H9 (cell line): ENCODE measurements around the gene SLBP. TPM values are rescaled to one million over a fixed set of nuclear protein-coding genes. Genes with fewer than 3 reads are reported as not detected.

Experiments used
- DNase-seq: peaks from one replicate; pipeline ENCODE4 v3.0.0-alpha.2; 2017
- H2AFZ ChIP-seq: one replicate; pipeline ENCODE4 v1.6.1; 2013; ENCODE audit warnings: mild to moderate bottlenecking, low read length, control low read depth, moderate library complexity
- H2AK5ac ChIP-seq: 2 replicates; pipeline ENCODE4 v1.6.1; 2013; ENCODE audit warnings: low read length, control low read depth, mixed read lengths; ENCODE audit not compliant: insufficient read length
- H2BK120ac ChIP-seq: one replicate; pipeline ENCODE4 v1.6.1; 2013; ENCODE audit warnings: low read depth, mild to moderate bottlenecking, low read length, control low read depth, inconsistent platforms; ENCODE audit not compliant: poor library complexity, severe bottlenecking
- H2BK12ac ChIP-seq: 2 replicates; pipeline ENCODE4 v1.6.1; 2013; ENCODE audit warnings: low read length, control low read depth, mixed read lengths, low read depth; ENCODE audit not compliant: insufficient read length
- H2BK15ac ChIP-seq: 2 replicates; pipeline ENCODE4 v1.6.1; 2013; ENCODE audit warnings: low read depth, low read length, control low read depth
- H2BK20ac ChIP-seq: one replicate; pipeline ENCODE4 v1.6.1; 2013; ENCODE audit warnings: low read depth, mild to moderate bottlenecking, low read length, control low read depth, inconsistent platforms; ENCODE audit not compliant: poor library complexity, severe bottlenecking
- H2BK5ac ChIP-seq: 2 replicates; pipeline ENCODE4 v1.6.1; 2013; ENCODE audit warnings: low read length, control low read depth, mixed read lengths; ENCODE audit not compliant: insufficient read length
- H3K14ac ChIP-seq: 2 replicates; pipeline ENCODE4 v1.6.1; 2013; ENCODE audit warnings: low read length, control low read depth; ENCODE audit not compliant: insufficient read depth
- H3K18ac ChIP-seq: 2 replicates; pipeline ENCODE4 v1.6.1; 2013; ENCODE audit warnings: low read depth, mild to moderate bottlenecking, mixed read lengths, low read length, control low read depth; ENCODE audit not compliant: insufficient read length
- H3K23ac ChIP-seq: 2 replicates; pipeline ENCODE4 v1.6.1; 2013; ENCODE audit warnings: low read length, control low read depth, mixed read lengths, low read depth; ENCODE audit not compliant: insufficient read length
- H3K23me2 ChIP-seq: 2 replicates; pipeline ENCODE4 v1.6.1; 2013; ENCODE audit warnings: low read depth, mild to moderate bottlenecking, mixed read lengths, low read length, control low read depth; ENCODE audit not compliant: insufficient read length, poor library complexity, severe bottlenecking
- H3K27ac ChIP-seq: 2 replicates; pipeline ENCODE4 v1.5.1; 2013; ENCODE audit warnings: low read length, control low read depth, mixed read lengths, low read depth; ENCODE audit not compliant: insufficient read length
- H3K27me3 ChIP-seq: 2 replicates; pipeline ENCODE4 v1.6.1; 2013; ENCODE audit warnings: low read length, control low read depth, inconsistent platforms; ENCODE audit not compliant: insufficient read depth
- H3K4ac ChIP-seq: 2 replicates; pipeline ENCODE4 v1.6.1; 2013; ENCODE audit warnings: low read depth, mild to moderate bottlenecking, control low read depth, inconsistent platforms, low read length, moderate library complexity
- H3K4me1 ChIP-seq: 2 replicates; pipeline ENCODE4 v1.6.1; 2013; ENCODE audit warnings: low read length, control low read depth, inconsistent platforms; ENCODE audit not compliant: insufficient read depth
- H3K4me2 ChIP-seq: 2 replicates; pipeline ENCODE4 v1.6.1; 2013; ENCODE audit warnings: low read length, control low read depth, mixed read lengths; ENCODE audit not compliant: insufficient read length, insufficient read depth
- H3K56ac ChIP-seq: 2 replicates; pipeline ENCODE4 v1.6.1; 2013; ENCODE audit warnings: low read depth, mild to moderate bottlenecking, mixed read lengths, low read length, control low read depth; ENCODE audit not compliant: insufficient read length
- H3K79me1 ChIP-seq: 2 replicates; pipeline ENCODE4 v1.6.1; 2013; ENCODE audit warnings: low read depth, mild to moderate bottlenecking, moderate library complexity, low read length, control low read depth, inconsistent platforms; ENCODE audit not compliant: insufficient read depth, poor library complexity, severe bottlenecking
- H3K79me2 ChIP-seq: 2 replicates; pipeline ENCODE4 v1.6.1; 2013; ENCODE audit warnings: low read length, control low read depth, inconsistent platforms; ENCODE audit not compliant: insufficient read depth
- H3K9ac ChIP-seq: 2 replicates; pipeline ENCODE4 v1.6.1; 2013; ENCODE audit warnings: low read length, control low read depth, mixed read lengths; ENCODE audit not compliant: insufficient read length; ENCODE audit errors: extremely low read depth
- H3K9me3 ChIP-seq: one replicate; pipeline ENCODE4 v1.6.1; 2013; ENCODE audit warnings: low read depth, low read length, inconsistent platforms; ENCODE audit not compliant: control insufficient read depth
- H3T11ph ChIP-seq: one replicate; pipeline ENCODE4 v1.6.1; 2013; ENCODE audit warnings: mild to moderate bottlenecking, low read length, control low read depth, inconsistent platforms
- H4K20me1 ChIP-seq: one replicate; pipeline ENCODE4 v1.6.1; 2013; ENCODE audit not compliant: control insufficient read depth, insufficient read length, insufficient read depth
- H4K5ac ChIP-seq: 2 replicates; pipeline ENCODE4 v1.6.1; 2013; ENCODE audit warnings: low read depth, mild to moderate bottlenecking, mixed read lengths, low read length, control low read depth; ENCODE audit not compliant: insufficient read length
- H4K8ac ChIP-seq: replicated peaks from 2 replicates; pipeline ENCODE4 v1.6.1; 2013; ENCODE audit warnings: low read length, control low read depth, mixed read lengths, low read depth; ENCODE audit not compliant: insufficient read length
- H4K91ac ChIP-seq: 2 replicates; pipeline ENCODE4 v1.6.1; 2013; ENCODE audit warnings: low read depth, mild to moderate bottlenecking, moderate library complexity, mixed read lengths, low read length, control low read depth; ENCODE audit not compliant: insufficient read length
- H3K27ac Mint-ChIP-seq, 3 experiments: 2 replicates in 2 of 3; 3 replicates in 1 of 3; pipeline ENCODE4 v1.8.0; 2020 to 2021; ENCODE audit warnings: mixed read lengths in 3 of 3, mild to moderate bottlenecking in 1 of 3, moderate library complexity in 1 of 3
- H3K27me3 Mint-ChIP-seq: 2 replicates; pipeline ENCODE4 v1.8.0; 2021; ENCODE audit warnings: low read depth, mild to moderate bottlenecking, moderate library complexity, mixed read lengths
- H3K36me3 Mint-ChIP-seq, 3 experiments: 2 replicates in 2 of 3; 3 replicates in 1 of 3; pipeline ENCODE4 v1.8.0; 2020 to 2021; ENCODE audit warnings: low read depth in 3 of 3, mixed read lengths in 3 of 3; ENCODE audit not compliant: insufficient read depth in 1 of 3
- H3K4me1 Mint-ChIP-seq, 2 experiments: 2 replicates each; pipeline ENCODE4 v1.8.0; 2020; ENCODE audit warnings: mixed read lengths in 2 of 2
- H3K4me3 Mint-ChIP-seq, 2 experiments: 2 replicates in 1 of 2; 3 replicates in 1 of 2; pipeline ENCODE4 v1.8.0; 2020 to 2021; ENCODE audit warnings: mild to moderate bottlenecking in 2 of 2, mixed read lengths in 2 of 2, moderate library complexity in 1 of 2
- H3K9me3 Mint-ChIP-seq, 2 experiments: 2 replicates in 1 of 2; 3 replicates in 1 of 2; pipeline ENCODE4 v1.8.0; 2020; ENCODE audit warnings: mild to moderate bottlenecking in 2 of 2, mixed read lengths in 2 of 2, moderate library complexity in 1 of 2
- CTCF ChIP-seq: fragments of 200-600 bp; sonication (generic); conservative IDR thresholded peaks from 3 replicates; pipeline ENCODE4 v1.8.0; 2021; ENCODE audit warnings: antibody characterized with exemption, mild to moderate bottlenecking
- WGBS: extraction: QIAGEN DNeasy Blood & Tissue Kit; methylation state at CpG from one replicate; pipeline ENCODE4 v1.1.7; 2013; ENCODE audit warnings: missing lambda C conversion rate, low lambda C conversion rate, mixed read lengths; ENCODE audit not compliant: insufficient read length; ENCODE audit errors: extremely low coverage; 5-methylcytosine and 5-hydroxymethylcytosine counted together
- total RNA-seq: library from RNA; stranded (reverse); gene quantifications from 2 replicates; pipeline ENCODE4 v1.2.1, GENCODE V29; 2021

SLBP gene
- total RNA-seq, 1 experiment from 2014 or later, result 62.7 TPM

- no peak overlapping the region for H3K27ac Mint-ChIP-seq
- Histone ChIP-seq H2BK5ac (no peak overlapping the region), H4K91ac (no peak overlapping the region), H3K27ac (no peak overlapping the region), H3T11ph (no peak overlapping the region), H2BK12ac (no peak overlapping the region), H2AK5ac (no peak overlapping the region), H3K56ac (no peak overlapping the region), H3K79me2 (no peaks in the 10 kb centered on the region), H3K4ac (no peak overlapping the region), H3K9ac (no peak overlapping the region), H3K27me3 (no peaks in the 10 kb centered on the region), H2BK20ac (no peak overlapping the region), H2BK15ac (no peak overlapping the region), H3K23ac (no peak overlapping the region), H3K9me3 (no peaks in the 10 kb centered on the region), H3K4me1 (no peaks in the 10 kb centered on the region), H2AFZ (no peak overlapping the region), H4K5ac (no peak overlapping the region), H3K79me1 (no peaks in the 10 kb centered on the region), H3K4me2 (no peak overlapping the region), H3K18ac (no peak overlapping the region), H4K8ac (no peak overlapping the region), H3K23me2 (no peaks in the 10 kb centered on the region), H4K20me1 (no peaks in the 10 kb centered on the region), H2BK120ac (no peak overlapping the region), H3K14ac (no peak overlapping the region)
- no CpG with 5 or more reads among the region's 7 CpGs for WGBS
- no peak for TF ChIP-seq CTCF
- H3K4me3 Mint-ChIP-seq, result no peak overlapping the region
- no peaks in the 10 kb centered on the region for H3K9me3 Mint-ChIP-seq
- peaks cover 0 to 4% (median 2%) of the 10 kb centered on the region in 3 experiments; a peak in 3 of 7 replicates for H3K36me3 Mint-ChIP-seq
- peaks cover 6 to 12% of the 10 kb centered on the region in 2 experiments for H3K4me1 Mint-ChIP-seq
- DNase-seq, result no peak
- H3K27me3 Mint-ChIP-seq, result no peaks in the 10 kb centered on the region
Observed at GRCh38 chr4:1646690-1647089, 65.4 kb downstream of the SLBP start.
